GM13976 (cell line): ENCODE data around the gene HINT1.
"Not testable (repeated sequence)": the region's sequence is repeated elsewhere in the genome, so short reads cannot be mapped to it uniquely, and the experiment has no call there.

Source experiments
- DNase-seq: peaks from one replicate; pipeline ENCODE4 v3.0.0; 2012; ENCODE audit warnings: low spot score
- CTCF ChIP-seq: IDR thresholded peaks from 2 replicates; pipeline ENCODE4 v1.5.1; 2012; ENCODE audit warnings: borderline replicate concordance, mild to moderate bottlenecking; ENCODE audit not compliant: insufficient read depth; ENCODE audit errors: extremely low read depth, missing control alignments, control extremely low read depth
- in situ Hi-C: fragments of 300-500 bp; cut with MboI; formaldehyde crosslinking; loops from one replicate; pipeline ENCODE4 v1.12.0; 2022; ENCODE audit warnings: low sequenced_read_pairs, mixed read lengths, inconsistent platforms; ENCODE audit not compliant: unreplicated experiment

Gene HINT1

GRCh38 chr5:131195696-131196095 lies 30.6 kb upstream of the HINT1 start:
- in situ Hi-C loops, result no loop called here
- no peak for TF ChIP-seq CTCF
- no peak for DNase-seq

- no peak for TF ChIP-seq CTCF
- in situ Hi-C loops, result no loop called here
- no peak for DNase-seq
Measured at GRCh38 chr5:131194725-131195124, 29.7 kb upstream of the HINT1 start.

- DNase-seq, in situ Hi-C loops: not testable (repeated sequence)
Measured at GRCh38 chr5:131193897-131194296, 28.8 kb upstream of the HINT1 start.

- in situ Hi-C loops, result no loop called here
- no peak for TF ChIP-seq CTCF
- DNase-seq, result no peak
Measured at GRCh38 chr5:131193106-131193505, 28.1 kb upstream of the HINT1 start.

GRCh38 chr5:131186561-131187256 lies 21.7 kb upstream of the HINT1 start:
- no peak for DNase-seq
- in situ Hi-C loops, result no loop called here
- TF ChIP-seq CTCF, result no peak

GRCh38 chr5:131185523-131186104 lies 20.6 kb upstream of the HINT1 start:
- TF ChIP-seq CTCF, result no peak
- in situ Hi-C loops, result no loop called here
- DNase-seq, result no peak

GRCh38 chr5:131182839-131183238 lies 17.8 kb upstream of the HINT1 start:
- TF ChIP-seq CTCF, result no peak
- in situ Hi-C loops, result no loop called here
- DNase-seq, result no peak
